OCI-LY1 (cell line): ENCODE measurements around the gene PRH2.

Experiments used
- EZH2 ChIP-seq: fragments of 200-600 bp; sonication (generic), shearing (Covaris generic); IDR thresholded peaks from 2 replicates; pipeline ENCODE4 v1.8.0; 2017; ENCODE audit warnings: borderline replicate concordance, mixed run types, mild to moderate bottlenecking, antibody characterized with exemption, low read length, moderate library complexity, mixed read lengths
- TF ChIP-seq, protein P1 (sequence below): fragments of 200-600 bp; sonication (generic), shearing (Covaris generic); IDR thresholded peaks from 2 replicates; pipeline ENCODE4 v1.5.1; 2017; ENCODE audit warnings: mild to moderate bottlenecking, antibody characterized with exemption, low read length, moderate library complexity, mixed read lengths

DNA sequence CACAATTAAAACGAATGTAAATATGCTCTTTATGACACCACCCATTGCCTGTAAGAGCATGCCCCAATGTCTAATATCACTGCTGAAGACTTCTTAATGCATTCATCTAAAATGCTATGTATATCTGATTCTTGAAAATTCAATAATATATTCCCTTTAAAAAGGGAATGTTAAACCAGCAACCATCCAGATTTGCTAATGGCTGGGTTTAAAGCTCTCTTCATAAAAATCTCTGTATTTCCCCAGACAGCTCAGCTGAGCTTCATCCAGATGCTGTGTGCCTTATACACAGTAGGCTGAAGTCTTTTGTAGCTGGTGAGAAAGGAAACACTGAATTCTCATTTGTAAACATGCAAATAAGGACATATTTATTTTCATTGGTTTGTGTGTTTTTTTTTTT lies 10.1 kb downstream of the PRH2 start, which contains the start of gene TAS2R14:
- TF ChIP-seq EZH2: no peak
- TF ChIP-seq, protein P1, sequence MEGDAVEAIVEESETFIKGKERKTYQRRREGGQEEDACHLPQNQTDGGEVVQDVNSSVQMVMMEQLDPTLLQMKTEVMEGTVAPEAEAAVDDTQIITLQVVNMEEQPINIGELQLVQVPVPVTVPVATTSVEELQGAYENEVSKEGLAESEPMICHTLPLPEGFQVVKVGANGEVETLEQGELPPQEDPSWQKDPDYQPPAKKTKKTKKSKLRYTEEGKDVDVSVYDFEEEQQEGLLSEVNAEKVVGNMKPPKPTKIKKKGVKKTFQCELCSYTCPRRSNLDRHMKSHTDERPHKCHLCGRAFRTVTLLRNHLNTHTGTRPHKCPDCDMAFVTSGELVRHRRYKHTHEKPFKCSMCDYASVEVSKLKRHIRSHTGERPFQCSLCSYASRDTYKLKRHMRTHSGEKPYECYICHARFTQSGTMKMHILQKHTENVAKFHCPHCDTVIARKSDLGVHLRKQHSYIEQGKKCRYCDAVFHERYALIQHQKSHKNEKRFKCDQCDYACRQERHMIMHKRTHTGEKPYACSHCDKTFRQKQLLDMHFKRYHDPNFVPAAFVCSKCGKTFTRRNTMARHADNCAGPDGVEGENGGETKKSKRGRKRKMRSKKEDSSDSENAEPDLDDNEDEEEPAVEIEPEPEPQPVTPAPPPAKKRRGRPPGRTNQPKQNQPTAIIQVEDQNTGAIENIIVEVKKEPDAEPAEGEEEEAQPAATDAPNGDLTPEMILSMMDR: no peak
